Measurements from ENCODE around the gene TCF4.

DNA sequence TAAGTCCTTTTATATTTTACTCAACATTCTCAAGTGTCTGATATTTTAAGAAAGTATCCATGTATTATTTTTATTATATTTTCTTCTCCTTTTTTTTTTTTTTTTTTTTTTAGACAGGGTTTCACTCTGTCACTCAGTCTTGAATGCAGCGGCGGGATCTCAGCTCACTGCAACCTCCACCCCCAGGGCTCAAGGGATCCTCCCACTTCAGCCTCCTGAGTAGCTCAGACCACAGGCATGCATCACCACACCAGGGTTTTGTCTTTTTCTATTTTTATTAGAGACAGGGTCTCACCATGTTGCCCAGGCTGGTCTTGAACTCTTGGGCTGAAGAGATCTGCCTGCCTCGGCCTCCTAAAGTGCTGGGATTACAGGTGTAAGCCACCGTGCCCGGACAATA lies 212.1 kb downstream of the TCF4 start:
- no peak for TF ChIP-seq CTCF (conservative IDR thresholded peaks at IDR 0.05; ENCODE audit: low read length)
- TF ChIP-seq EZH2phosphoT487 (IDR thresholded peaks at IDR 0.05; ENCODE audit: borderline replicate concordance, low read depth, low read length) = no peak

Measured in OCI-LY7 (cell line).